ENCODE data around the gene GOLGA6L4.
"Not testable (repeated sequence)": the region's sequence is repeated elsewhere in the genome, so short reads cannot be mapped to it uniquely, and the experiment has no call there.

The GOLGA6L4 gene
- total RNA-seq, result 0 to 0.04 reads per million in 2 experiments

GRCh38 chr15:84235573-84235972 lies at the start of gene GOLGA6L4:
TSS of gene GOLGA6L4 (plus strand) at chr15:84235773. CDS start at chr15:84235835, 62 bp downstream.
- not testable (repeated sequence) for DNase-seq (ENCODE audit: low read depth)

GRCh38 chr15:84192982-84193381 lies 42.6 kb upstream of the GOLGA6L4 start:
- not testable (repeated sequence) for DNase-seq (ENCODE audit: low read depth)

- DNase-seq (ENCODE audit: low read depth), result not testable (repeated sequence)
These were observed 40.0 kb upstream of the GOLGA6L4 start for GRCh38 chr15:84195603-84196002.

- DNase-seq (ENCODE audit: low read depth), result not testable (repeated sequence)
These were observed 38.9 kb upstream of the GOLGA6L4 start for GRCh38 chr15:84196530-84197188.

- not testable (repeated sequence) for DNase-seq (ENCODE audit: low read depth)
These were observed 35.7 kb upstream of the GOLGA6L4 start for GRCh38 chr15:84199865-84200264.

- DNase-seq (ENCODE audit: low read depth), result not testable (repeated sequence)
These were observed 10.9 kb downstream of the GOLGA6L4 start for GRCh38 chr15:84246441-84246840.
